GM12891 (cell line): ENCODE measurements around the gene EGFLAM.

Experiments
- DNase-seq: peaks from one replicate; pipeline ENCODE4 v3.0.0; 2011; ENCODE audit warnings: low spot score; ENCODE audit not compliant: insufficient read length
- FAIRE-seq: peaks from 2 replicates; lab custom pipeline; 2011; peaks lifted over from hg19 to GRCh38; lab: Jason Lieb, UNC
- PAX5 ChIP-seq: IDR thresholded peaks from 2 replicates; pipeline ENCODE4 v1.6.1; 2011; ENCODE audit warnings: low read length, moderate library complexity, mild to moderate bottlenecking; ENCODE audit not compliant: insufficient read depth, severe bottlenecking
- POLR2A ChIP-seq: IDR thresholded peaks from 2 replicates; pipeline ENCODE4 v1.6.1; 2011; ENCODE audit warnings: low read depth, low read length, control low read depth
- POLR2AphosphoS5 ChIP-seq: IDR thresholded peaks from 2 replicates; pipeline ENCODE4 v1.6.1; 2011; ENCODE audit warnings: low read depth, low read length, control low read depth
- POU2F2 ChIP-seq: IDR thresholded peaks from 2 replicates; pipeline ENCODE4 v1.6.1; 2011; ENCODE audit warnings: low read depth, mild to moderate bottlenecking, control low read depth, low read length, moderate library complexity
- SPI1 ChIP-seq: IDR thresholded peaks from 2 replicates; pipeline ENCODE4 v1.6.1; 2011; ENCODE audit warnings: low read depth, low read length, control low read depth
- TAF1 ChIP-seq: IDR thresholded peaks from 2 replicates; pipeline ENCODE4 v1.6.1; 2011; ENCODE audit warnings: low read depth, low read length, control low read depth

The EGFLAM gene

DNA sequence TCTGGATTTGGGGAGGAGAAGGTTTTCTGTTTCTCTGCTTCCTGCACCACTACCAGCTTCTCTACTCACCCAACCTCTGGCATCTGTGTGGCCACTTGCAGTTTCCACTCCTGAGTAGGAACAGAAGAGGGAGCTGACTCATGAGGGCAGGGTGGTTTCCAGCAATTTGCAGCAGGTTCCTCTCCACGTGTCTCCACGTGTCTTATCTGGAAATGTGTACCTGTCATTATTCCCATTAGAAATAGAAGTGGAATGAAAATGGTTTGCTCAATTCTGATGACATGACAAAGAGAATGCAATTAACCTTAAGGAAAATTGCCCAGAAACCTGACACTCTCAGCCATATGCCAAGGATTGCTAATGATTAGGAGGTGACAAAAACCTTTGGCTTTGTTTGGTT, 33.0 kb downstream of the EGFLAM start:
- TF ChIP-seq POLR2A (no peak), SPI1 (no peak), TAF1 (no peak), POLR2AphosphoS5 (no peak), POU2F2 (no peak), PAX5 (no peak)
- DNase-seq (no peak), FAIRE-seq (no peak)

- FAIRE-seq (no peak), DNase-seq (no peak)
- TF ChIP-seq POLR2AphosphoS5 (no peak), TAF1 (no peak), PAX5 (no peak), POLR2A (no peak), POU2F2 (no peak), SPI1 (no peak)
Measured at GRCh38 chr5:38292228-38292627, 33.9 kb downstream of the EGFLAM start.

DNA sequence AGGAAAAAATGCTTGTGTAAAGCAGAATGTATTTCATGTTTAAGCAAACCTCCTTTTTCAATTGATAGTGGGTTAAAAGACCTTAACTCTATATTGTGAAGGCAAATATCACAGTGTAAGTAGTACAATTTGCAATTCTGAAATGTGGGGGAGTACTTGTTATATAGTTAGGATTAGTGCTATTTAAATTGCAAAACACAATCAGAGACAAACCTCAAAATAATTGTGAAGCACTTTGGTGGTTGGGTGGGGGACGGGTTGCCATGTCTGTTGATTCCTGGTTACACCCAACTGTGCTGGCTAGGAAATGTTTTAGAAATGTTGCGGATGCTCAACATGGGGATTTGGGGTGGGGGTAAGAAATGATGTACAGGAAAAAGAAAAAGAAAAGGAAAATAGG, 37.4 kb downstream of the EGFLAM start:
- no peak for DNase-seq
- no peak for TF ChIP-seq PAX5
- no peak for TF ChIP-seq POLR2A
- TF ChIP-seq TAF1, result no peak
- TF ChIP-seq POU2F2, result no peak
- TF ChIP-seq POLR2AphosphoS5, result no peak
- no peak for TF ChIP-seq SPI1
- no peak for FAIRE-seq

DNA sequence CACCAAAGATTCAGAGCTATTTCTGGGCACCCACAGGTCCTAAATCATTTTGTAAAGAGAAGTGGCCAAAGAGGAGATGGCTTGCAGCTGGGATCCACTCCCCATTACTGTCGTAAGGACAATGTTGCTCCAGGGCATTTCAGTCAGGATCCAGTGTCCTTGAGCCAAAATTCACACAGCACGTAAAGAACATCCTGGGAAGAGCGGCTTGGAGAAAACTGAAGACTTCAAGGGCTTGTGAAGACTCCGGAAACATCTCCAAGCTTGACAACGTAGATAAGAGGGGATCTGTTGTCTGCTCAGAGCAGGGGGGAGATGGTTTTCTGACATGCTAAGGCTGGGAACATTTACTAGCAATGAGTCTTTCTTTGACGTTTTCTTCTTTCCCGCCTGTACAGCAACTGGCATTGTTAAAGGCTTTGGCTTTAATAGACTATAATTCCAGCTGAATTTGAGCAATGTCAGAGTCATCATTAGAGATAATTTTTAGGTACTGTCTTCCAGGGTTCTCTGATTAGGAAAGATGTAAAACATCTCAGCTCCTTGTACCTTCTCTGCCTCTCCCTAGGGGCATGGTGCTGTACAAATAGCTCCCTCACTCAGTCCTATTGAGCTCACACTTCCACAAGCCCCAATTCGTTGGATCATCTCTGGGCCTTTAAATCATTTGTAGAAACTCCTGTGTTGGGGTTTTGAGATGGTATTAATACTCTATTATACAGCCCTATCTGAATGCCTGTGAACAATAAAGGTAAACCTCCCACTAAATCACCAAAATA, 39.7 kb downstream of the EGFLAM start:
- no peak for DNase-seq
- no peak for FAIRE-seq
- TF ChIP-seq SPI1 (no peak), POLR2A (no peak), PAX5 (no peak), TAF1 (no peak), POLR2AphosphoS5 (no peak), POU2F2 (no peak)

DNA sequence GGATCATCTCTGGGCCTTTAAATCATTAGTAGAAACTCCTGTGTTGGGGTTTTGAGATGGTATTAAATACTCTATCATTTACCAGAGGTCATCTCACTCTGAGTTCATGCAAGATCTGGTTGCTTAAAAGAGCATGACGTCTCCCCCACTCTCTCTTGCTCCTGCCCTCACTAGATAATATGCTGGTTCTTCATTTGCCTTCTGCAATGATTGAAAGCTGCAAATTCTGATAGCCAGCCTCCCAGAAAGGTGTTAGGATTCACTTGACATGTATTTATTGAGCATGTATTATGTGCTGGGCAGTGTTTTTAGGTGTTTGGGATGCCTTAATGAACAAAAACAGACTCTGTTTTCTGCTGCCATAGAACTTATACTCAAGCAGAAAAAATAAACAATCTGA, 41.2 kb downstream of the EGFLAM start:
- DNase-seq (no peak), FAIRE-seq (no peak)
- no peak for TF ChIP-seq POLR2AphosphoS5

DNA sequence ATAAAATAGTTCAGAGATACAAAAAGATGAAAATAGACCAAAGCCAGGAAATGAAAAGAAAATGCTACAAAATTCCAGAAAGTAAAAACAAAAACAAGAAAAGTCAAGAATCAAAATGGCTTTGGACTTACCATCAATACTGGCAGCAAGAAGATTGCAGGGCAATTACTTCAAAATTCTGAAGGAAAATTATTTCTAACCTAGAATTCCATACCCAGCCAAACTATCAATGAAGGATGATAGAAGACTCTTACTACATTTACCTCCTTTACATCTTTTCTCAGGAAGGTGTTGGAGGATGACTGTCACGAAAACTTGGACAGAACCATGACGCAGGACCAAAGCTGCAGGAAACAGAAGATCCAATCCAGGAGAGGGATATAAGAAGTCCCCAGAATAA, 46.8 kb downstream of the EGFLAM start:
- FAIRE-seq (no peak), DNase-seq (no peak)
- TF ChIP-seq POLR2AphosphoS5, result no peak
- TF ChIP-seq TAF1, result no peak
- no peak for TF ChIP-seq SPI1

DNA sequence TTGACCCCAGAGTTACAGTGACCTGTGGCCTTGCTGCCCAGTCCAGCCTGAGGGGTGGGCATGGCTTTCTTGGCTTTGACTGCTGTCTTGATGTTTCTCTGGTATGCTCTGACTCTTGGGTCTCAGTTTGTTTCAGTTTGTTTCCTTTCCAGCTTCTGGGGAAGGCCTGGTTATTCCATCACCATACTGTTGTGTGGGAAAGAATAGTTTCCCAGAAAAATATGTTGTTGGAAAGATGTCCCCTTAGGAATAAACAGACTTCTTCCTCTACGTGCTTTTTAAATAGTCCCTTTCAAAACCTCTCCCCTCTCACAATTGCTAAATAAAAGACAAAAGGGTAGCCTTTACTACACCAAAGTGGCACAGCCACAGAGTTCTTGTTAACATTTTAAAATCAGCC, 49.5 kb downstream of the EGFLAM start:
- DNase-seq, result no peak
- FAIRE-seq, result no peak
- TF ChIP-seq SPI1 (no peak), POU2F2 (no peak), POLR2AphosphoS5 (no peak), PAX5 (no peak), POLR2A (no peak), TAF1 (no peak)

DNA sequence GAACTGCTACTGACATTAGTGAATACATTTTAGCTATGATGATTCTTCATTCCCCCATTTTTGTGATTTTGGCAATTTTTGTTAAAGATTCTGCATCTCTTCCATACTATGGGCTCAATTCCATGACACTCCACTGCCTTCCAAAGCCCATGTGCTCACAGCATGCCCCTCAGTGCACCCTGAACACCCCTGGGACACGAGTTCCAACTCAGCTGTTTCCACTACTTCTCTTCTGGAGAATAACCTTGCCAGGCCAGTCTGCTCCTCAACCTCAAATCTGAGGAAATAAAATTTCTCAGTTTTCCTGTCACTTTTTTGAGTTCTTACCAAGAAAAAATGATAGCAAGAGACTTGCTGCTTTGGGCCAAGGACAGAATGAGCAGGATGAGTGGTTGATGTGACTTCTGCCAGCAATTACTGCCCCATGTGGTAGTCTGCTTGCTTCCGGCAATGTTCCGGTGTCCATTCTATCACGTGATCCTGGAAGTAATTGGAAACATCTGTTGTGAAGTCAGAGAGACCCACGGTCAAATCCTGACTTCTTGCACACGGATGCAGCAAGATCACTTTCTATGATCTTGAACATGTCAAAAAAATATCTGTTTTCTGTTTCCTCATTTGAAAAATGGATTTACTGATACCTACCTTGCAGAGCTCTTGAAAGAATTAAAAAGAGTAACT, 58.3 kb downstream of the EGFLAM start:
- FAIRE-seq (no peak), DNase-seq (no peak)
- TF ChIP-seq PAX5 (no peak), SPI1 (no peak), POU2F2 (no peak), POLR2AphosphoS5 (no peak), POLR2A (no peak), TAF1 (no peak)

DNA sequence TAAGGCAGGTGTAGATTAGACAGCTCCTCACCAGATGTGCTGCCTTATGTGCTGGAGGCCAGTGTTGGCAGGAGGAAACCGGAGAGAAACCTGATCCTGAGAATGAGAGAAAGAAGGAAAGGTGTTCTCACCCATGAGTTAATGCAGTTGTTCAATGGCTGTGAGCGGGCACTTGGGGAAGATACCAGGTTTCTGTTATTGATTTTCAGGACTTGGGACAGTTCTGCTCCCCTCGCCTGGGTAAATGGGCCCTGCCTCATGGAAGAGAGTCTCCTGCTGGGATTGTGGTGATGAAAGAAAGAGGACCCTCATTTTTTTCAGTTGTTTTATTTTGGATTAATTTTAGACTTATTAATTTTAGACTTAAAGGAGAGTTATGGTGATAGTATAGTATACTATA, 59.5 kb downstream of the EGFLAM start:
- TF ChIP-seq SPI1 (no peak), POLR2AphosphoS5 (no peak), TAF1 (no peak), PAX5 (no peak), POLR2A (no peak), POU2F2 (no peak)
- FAIRE-seq (no peak), DNase-seq (no peak)

GRCh38 chr5:38319491-38319890, 61.1 kb downstream of the EGFLAM start:
- FAIRE-seq (no peak), DNase-seq (no peak)
- no peak for TF ChIP-seq POLR2AphosphoS5
- TF ChIP-seq SPI1, result no peak
- TF ChIP-seq POU2F2, result no peak
- no peak for TF ChIP-seq TAF1
- no peak for TF ChIP-seq PAX5
- no peak for TF ChIP-seq POLR2A
